HCT116 (cell line): Measurements from ENCODE around the gene CYP27A1.

Experiments used
- CTCF ChIP-seq, 3 experiments: fragments of 200-600 bp in 1 of 3; sonication (generic) in 1 of 3; IDR thresholded peaks in 2 of 3; conservative IDR thresholded peaks in 1 of 3; 2 replicates each; pipeline ENCODE4 v1.5.1; 2012 to 2017; ENCODE audit warnings: low read depth in 2 of 3, low read length in 2 of 3, antibody characterized with exemption in 1 of 3, borderline replicate concordance in 1 of 3, control low read depth in 1 of 3, mild to moderate bottlenecking in 1 of 3, mixed read lengths in 1 of 3, mixed run types in 1 of 3, moderate library complexity in 1 of 3; ENCODE audit not compliant: insufficient read depth in 1 of 3
- MAX ChIP-seq: IDR thresholded peaks from 2 replicates; pipeline ENCODE4 v1.6.1; 2012

GRCh38 chr2:218806346-218806978 is 24.5 kb downstream of the CYP27A1 start:
- no peak for TF ChIP-seq MAX
- no peak for TF ChIP-seq CTCF (IDR thresholded peaks at IDR 0.05 in 2 of 3, conservative IDR thresholded peaks at IDR 0.05 in 1 of 3; ENCODE audit: borderline replicate concordance in 1 of 3, insufficient read depth in 1 of 3, low read depth in 2 of 3, low read length in 2 of 3)
